GM20431 (cell line): ENCODE data around the gene UBALD2.

ENCODE experiments used
- in situ Hi-C: fragments of 300-500 bp; cut with MseI, MboI; formaldehyde crosslinking; loops from one replicate; pipeline ENCODE4 v1.15.0; 2020; ENCODE audit warnings: low sequenced_read_pairs; ENCODE audit not compliant: unreplicated experiment

The UBALD2 gene

DNA sequence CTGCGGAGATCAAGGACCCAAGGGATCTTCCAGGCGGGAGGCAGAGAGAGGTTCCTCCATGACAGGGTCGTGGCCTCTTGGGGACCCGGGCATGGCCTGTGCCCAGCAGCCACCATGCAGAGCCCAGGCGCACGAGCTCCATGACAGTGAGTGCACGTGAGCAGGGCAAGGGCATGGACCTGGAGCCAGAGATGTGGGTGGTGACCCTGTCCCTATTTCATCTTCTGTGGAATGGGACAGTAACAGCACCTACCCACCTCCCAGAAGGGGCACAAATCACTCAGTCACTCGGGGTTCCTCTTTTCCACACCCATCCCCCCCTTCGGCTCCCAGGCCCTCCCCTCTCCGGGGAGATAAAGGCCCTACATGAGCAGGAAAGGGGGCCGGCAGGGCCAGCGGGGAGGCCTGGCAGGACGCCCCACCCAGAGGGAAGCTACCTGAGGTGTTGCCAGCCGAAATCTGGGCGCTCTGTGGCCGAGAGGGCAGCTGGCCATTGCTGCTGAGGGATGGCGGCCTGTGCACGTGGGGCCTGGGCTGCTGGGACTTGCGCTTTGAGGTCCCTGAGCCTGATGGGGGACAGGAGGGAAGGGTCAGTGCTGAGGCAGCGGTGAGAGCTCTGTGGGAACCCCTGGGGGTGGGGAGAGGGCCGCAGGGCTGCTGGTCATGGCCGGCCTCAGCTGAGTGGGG lies 10.4 kb downstream of the UBALD2 start:
- in situ Hi-C loops: loop anchor here (10.0 kb wide), 1 partner anchor 91 kb away; no protein-coding TSS in a partner anchor

- in situ Hi-C loops: loop anchor here (10.0 kb wide), 1 partner anchor 91 kb away; no protein-coding TSS in a partner anchor
Observed at GRCh38 chr17:76276069-76276431, 10.9 kb downstream of the UBALD2 start.

DNA sequence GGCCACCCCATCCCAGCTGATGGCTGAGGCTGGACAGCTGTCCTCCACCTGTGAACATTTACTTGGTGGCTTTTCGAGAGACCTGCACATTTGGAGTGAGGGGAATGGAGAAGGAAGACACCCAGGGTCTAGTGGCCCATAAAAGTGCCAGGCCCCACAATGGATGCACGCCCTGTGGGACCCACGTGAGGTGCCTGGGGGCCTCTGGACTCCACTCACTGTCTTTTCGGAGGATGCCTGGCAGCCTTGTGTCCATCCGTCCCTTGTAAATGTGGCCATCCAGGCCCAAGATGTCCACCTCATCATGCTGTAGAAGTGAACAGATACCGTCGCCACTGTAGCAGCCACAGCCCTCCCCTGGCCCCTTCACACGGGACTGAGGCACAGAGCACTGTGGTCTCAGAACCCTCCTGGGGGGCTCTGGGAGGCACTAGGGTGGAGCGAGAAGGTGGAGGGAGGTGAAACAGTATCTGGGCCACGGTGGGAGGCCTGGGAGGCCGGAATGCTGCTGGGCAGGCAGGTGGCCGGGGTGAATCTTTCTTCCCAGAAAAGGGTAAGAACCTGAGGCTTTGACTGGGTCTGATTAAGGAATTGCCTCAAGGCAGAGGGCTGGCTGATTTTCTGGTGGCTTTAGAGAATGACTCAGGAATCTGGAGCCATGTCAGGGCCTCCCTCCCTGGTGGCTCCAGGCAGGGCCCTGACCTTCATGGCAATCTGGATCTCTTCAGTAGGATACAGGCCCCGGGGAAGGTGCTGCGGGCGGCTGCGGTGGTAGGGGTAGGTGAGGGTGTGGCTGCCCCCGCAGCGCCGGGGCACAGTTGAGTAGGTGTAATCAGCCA lies 11.5 kb downstream of the UBALD2 start:
- in situ Hi-C loops: loop anchor here (10.0 kb wide), 1 partner anchor 92 kb away; no protein-coding TSS in a partner anchor

DNA sequence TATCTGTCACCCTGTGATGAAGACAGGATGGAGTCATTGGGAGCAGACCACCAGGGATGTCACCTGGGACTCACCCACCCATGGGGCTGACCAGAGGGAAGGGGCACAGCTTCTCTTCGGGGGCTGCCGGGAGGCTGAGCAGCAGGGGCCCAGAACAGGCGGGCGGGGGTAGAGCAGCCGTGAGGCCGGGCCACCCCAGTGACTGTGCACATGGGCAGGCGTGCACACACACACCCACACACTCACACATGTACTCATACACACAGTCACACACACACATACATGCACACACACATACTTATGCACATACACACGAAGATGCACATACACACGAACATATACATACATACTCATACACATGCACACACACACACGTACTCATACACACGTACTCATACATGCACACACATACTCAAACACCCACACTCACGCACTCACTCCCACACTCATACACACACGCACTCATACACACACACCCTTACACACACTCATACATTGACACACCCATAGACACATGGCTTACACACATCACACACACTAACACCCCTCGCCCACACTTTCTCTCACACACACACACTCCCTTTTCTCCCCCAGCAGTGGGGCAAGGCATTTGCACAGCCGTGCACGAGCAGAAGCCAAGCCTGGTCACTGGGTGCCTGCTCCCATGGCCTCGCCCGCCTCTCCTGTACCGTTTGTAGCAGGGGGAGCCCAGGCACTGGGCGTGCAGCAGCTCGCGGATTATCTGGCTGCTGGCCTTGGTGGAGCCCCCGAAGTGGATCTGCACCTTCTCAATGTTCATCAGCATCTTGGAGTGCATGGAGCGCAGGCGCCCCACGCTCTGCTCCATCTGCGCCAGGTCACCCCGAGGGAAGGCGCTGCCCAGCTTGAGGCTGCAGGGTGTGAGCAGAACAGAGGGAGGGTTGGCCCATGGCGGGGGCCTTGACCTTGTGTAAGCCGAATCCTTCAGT lies 12.4 kb downstream of the UBALD2 start:
- in situ Hi-C loops: loop anchor here (10.0 kb wide), 1 partner anchor 93 kb away; no protein-coding TSS in a partner anchor

- in situ Hi-C loops: loop anchor here (10.0 kb wide), 1 partner anchor 94 kb away; no protein-coding TSS in a partner anchor
Observed at GRCh38 chr17:76278268-76278908, 13.2 kb downstream of the UBALD2 start.

GRCh38 chr17:76278952-76279741 lies 14.0 kb downstream of the UBALD2 start:
- in situ Hi-C loops: loop anchor here (10.0 kb wide), 1 partner anchor 94 kb away; no protein-coding TSS in a partner anchor

- in situ Hi-C loops: loop anchor here (5.0 to 10.0 kb wide), 2 partner anchors 95 to 158 kb away; no protein-coding TSS in a partner anchor
Observed at GRCh38 chr17:76279742-76280287, 14.7 kb downstream of the UBALD2 start.

DNA sequence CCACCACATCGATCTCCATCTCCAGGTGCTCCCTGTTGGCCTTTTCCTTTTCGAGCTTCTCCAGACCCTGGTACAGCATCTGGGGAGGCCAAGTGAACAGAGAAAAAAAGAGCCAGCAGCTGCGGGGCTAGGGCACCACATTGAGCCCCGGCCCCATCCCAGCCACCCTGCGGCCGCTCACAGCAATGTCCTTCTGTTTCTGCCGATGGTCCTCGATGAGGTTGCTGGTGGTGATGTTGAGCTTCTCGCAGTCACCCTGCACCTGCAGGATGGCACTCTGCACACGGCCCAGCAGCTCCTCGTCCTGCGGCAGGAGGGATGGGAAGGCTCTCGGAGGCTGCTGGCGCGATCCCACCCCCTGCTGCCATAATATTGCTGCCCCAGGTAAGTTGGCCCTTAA lies 15.5 kb downstream of the UBALD2 start:
- in situ Hi-C loops: loop anchor here (5.0 kb wide), 1 partner anchor 158 kb away; no protein-coding TSS in a partner anchor

GRCh38 chr17:76281573-76282371 lies 16.6 kb downstream of the UBALD2 start:
- in situ Hi-C loops: loop anchor here (5.0 kb wide), 1 partner anchor 159 kb away; no protein-coding TSS in a partner anchor

GRCh38 chr17:76292567-76292966 lies 27.4 kb downstream of the UBALD2 start:
- in situ Hi-C loops: loop anchor here (10.0 kb wide), 1 partner anchor 278 kb away; no protein-coding TSS in a partner anchor

- in situ Hi-C loops: loop anchor here (10.0 kb wide), 1 partner anchor 278 kb away; no protein-coding TSS in a partner anchor
Observed at GRCh38 chr17:76293106-76293505, 28.0 kb downstream of the UBALD2 start.

- in situ Hi-C loops: loop anchor here (10.0 kb wide), 1 partner anchor 281 kb away; no protein-coding TSS in a partner anchor
Observed at GRCh38 chr17:76296186-76296585, 31.0 kb downstream of the UBALD2 start.

- in situ Hi-C loops: loop anchor here (10.0 kb wide), 1 partner anchor 282 kb away; no protein-coding TSS in a partner anchor
Observed at GRCh38 chr17:76296889-76297288, 31.7 kb downstream of the UBALD2 start.

GRCh38 chr17:76297436-76297835 lies 32.3 kb downstream of the UBALD2 start:
- in situ Hi-C loops: loop anchor here (10.0 kb wide), 1 partner anchor 283 kb away; no protein-coding TSS in a partner anchor

- in situ Hi-C loops: loop anchor here (5.0 kb wide), 1 partner anchor 93 kb away; no protein-coding TSS in a partner anchor
Observed at GRCh38 chr17:76304226-76305134, 39.3 kb downstream of the UBALD2 start.

- in situ Hi-C loops: loop anchor here (5.0 kb wide), 1 partner anchor 92 kb away; no protein-coding TSS in a partner anchor
Observed at GRCh38 chr17:76305135-76305454, 39.9 kb downstream of the UBALD2 start.
